ENCODE data around the gene SLCO1B1.
"Not testable (repeated sequence)": the region's sequence is repeated elsewhere in the genome, so short reads cannot be mapped to it uniquely, and the experiment has no call there.

The SLCO1B1 gene

GRCh38 chr12:21130998-21131397, at the start of gene SLCO1B1:
SLCO1B1 (plus strand) TSS chr12:21131194; CDS start chr12:21141575, 10,381 bp downstream.
- DNase-seq = no peak

- DNase-seq = not testable (repeated sequence)
These were observed 46.2 kb upstream of the SLCO1B1 start for GRCh38 chr12:21084753-21085152.

GRCh38 chr12:21111732-21112131, 19.3 kb upstream of the SLCO1B1 start:
- no peak for DNase-seq

GRCh38 chr12:21113266-21113665, 17.7 kb upstream of the SLCO1B1 start:
- DNase-seq = no peak

- DNase-seq = no peak
These were observed 13.0 kb upstream of the SLCO1B1 start for GRCh38 chr12:21117995-21118394.

GRCh38 chr12:21118760-21119159, 12.2 kb upstream of the SLCO1B1 start:
- no peak for DNase-seq

- DNase-seq = no peak
These were observed 1.6 kb upstream of the SLCO1B1 start for GRCh38 chr12:21129351-21129750.

GRCh38 chr12:21129906-21130305, 1.1 kb upstream of the SLCO1B1 start:
- no peak for DNase-seq

- DNase-seq = not testable (repeated sequence)
These were observed 6.5 kb downstream of the SLCO1B1 start for GRCh38 chr12:21137318-21137999.

GRCh38 chr12:21138016-21138415, 7.0 kb downstream of the SLCO1B1 start:
- no peak for DNase-seq

- DNase-seq = no peak
These were observed 13.3 kb downstream of the SLCO1B1 start for GRCh38 chr12:21144309-21144708.

- DNase-seq = not testable (repeated sequence)
These were observed 18.9 kb downstream of the SLCO1B1 start for GRCh38 chr12:21149861-21150260.

- no peak for DNase-seq
These were observed 20.2 kb downstream of the SLCO1B1 start for GRCh38 chr12:21151184-21151583.

GRCh38 chr12:21155522-21156351, 24.7 kb downstream of the SLCO1B1 start:
- no peak for DNase-seq

GRCh38 chr12:21165048-21165447, 34.1 kb downstream of the SLCO1B1 start:
- DNase-seq = no peak

- DNase-seq = peak in 2 of 56 donors; percentile 0 to 12
These were observed 39.0 kb downstream of the SLCO1B1 start for GRCh38 chr12:21169878-21170472.

- no peak for DNase-seq
These were observed 41.1 kb downstream of the SLCO1B1 start for GRCh38 chr12:21172079-21172478.

GRCh38 chr12:21183721-21184275, 52.8 kb downstream of the SLCO1B1 start:
- no peak for DNase-seq

- DNase-seq = no peak
These were observed 59.0 kb downstream of the SLCO1B1 start for GRCh38 chr12:21190016-21190415.

- not testable (repeated sequence) for DNase-seq
These were observed 83.4 kb downstream of the SLCO1B1 start for GRCh38 chr12:21214433-21214832.

- DNase-seq = no peak
These were observed 88.2 kb downstream of the SLCO1B1 start for GRCh38 chr12:21219206-21219605.

- DNase-seq = no peak
These were observed 89.3 kb downstream of the SLCO1B1 start for GRCh38 chr12:21220266-21220665.
